HG02623 (cell line): ENCODE data around the gene TFE3.
A peak's percentile ranks its signal among the peaks of the same experiment; 100 is the strongest.

ENCODE experiments used
- ATAC-seq: cut with Tn5 transposase; IDR thresholded peaks from one replicate; pipeline ENCODE4 v1.9.1; 2021; ENCODE audit warnings: moderate library complexity; ENCODE audit not compliant: unreplicated experiment

Gene TFE3

GRCh38 chrX:49043220-49043986 lies at the start of gene TFE3:
TSS of gene TFE3 (minus strand) at chrX:49043357. CDS start at chrX:49043226, 131 bp downstream.
- peak; percentile 82 for ATAC-seq

GRCh38 chrX:49089553-49089952 lies 46.4 kb upstream of the TFE3 start:
- ATAC-seq = no peak

- ATAC-seq = no peak
Measured at GRCh38 chrX:49082271-49082871, 39.2 kb upstream of the TFE3 start.

- peak; percentile 74 for ATAC-seq
Measured at GRCh38 chrX:49079489-49080428, 36.6 kb upstream of the TFE3 start, which contains the start of gene WDR45. TSS of gene WDR45 (minus strand) at chrX:49079887. CDS start at chrX:49078095, 1,792 bp downstream.

GRCh38 chrX:49077941-49078340 lies 34.8 kb upstream of the TFE3 start:
- ATAC-seq = no peak

- no peak for ATAC-seq
Measured at GRCh38 chrX:49075347-49075746, 32.2 kb upstream of the TFE3 start.

- peak; percentile 87 for ATAC-seq
Measured at GRCh38 chrX:49073601-49074575, 30.7 kb upstream of the TFE3 start, which contains the start of gene PRAF2. TSS of gene PRAF2 (minus strand) at chrX:49074002. CDS start at chrX:49073987, 15 bp downstream.

- no peak for ATAC-seq
Measured at GRCh38 chrX:49072712-49073095, 29.5 kb upstream of the TFE3 start.

- ATAC-seq = no peak
Measured at GRCh38 chrX:49071877-49072711, 28.9 kb upstream of the TFE3 start.

- no peak for ATAC-seq
Measured at GRCh38 chrX:49070988-49071387, 27.8 kb upstream of the TFE3 start.

GRCh38 chrX:49069038-49069437 lies 25.9 kb upstream of the TFE3 start:
- ATAC-seq = no peak

- no peak for ATAC-seq
Measured at GRCh38 chrX:49067285-49068120, 24.3 kb upstream of the TFE3 start.

GRCh38 chrX:49066690-49067089 lies 23.5 kb upstream of the TFE3 start:
- no peak for ATAC-seq

- no peak for ATAC-seq
Measured at GRCh38 chrX:49066278-49066677, 23.1 kb upstream of the TFE3 start.

- no peak for ATAC-seq
Measured at GRCh38 chrX:49064735-49065134, 21.6 kb upstream of the TFE3 start.

GRCh38 chrX:49064303-49064702 lies 21.1 kb upstream of the TFE3 start:
- no peak for ATAC-seq

- no peak for ATAC-seq
Measured at GRCh38 chrX:49063715-49064114, 20.6 kb upstream of the TFE3 start.

- no peak for ATAC-seq
Measured at GRCh38 chrX:49061916-49062315, 18.8 kb upstream of the TFE3 start.
